Measurements from ENCODE around the gene SPAG16. TPM values are rescaled to one million over a fixed set of nuclear protein-coding genes. Genes with fewer than 3 reads are reported as not detected.

Gene SPAG16
- total RNA-seq, 4 donors from 2014 or later, result 1.2 to 30.8 (median 16.2) TPM

Small RNAs within 50 kb of the gene (small RNA-seq; reads per million reads assigned to genes)
- gene MIR4438, result 0 reads per million in 4 donors

Other genes with a start within 250 kb of the SPAG16 start
- gene IKZF2, start 132.9 kb upstream of the SPAG16 start, total RNA-seq, result 10 to 100 TPM in 3 of 4 donors, 1 to 10 TPM in 1; 1.8 to 15.6 (median 12.3) TPM

All from transverse colon (tissue), 4 donors.